GM19099 (cell line): ENCODE results near the gene RNASE4.

Source experiments
- POLR2A ChIP-seq: IDR thresholded peaks from 3 replicates; pipeline ENCODE4 v1.6.1; 2011; ENCODE audit warnings: low read depth; ENCODE audit not compliant: insufficient read length; ENCODE audit errors: extremely low read depth

Gene RNASE4

DNA sequence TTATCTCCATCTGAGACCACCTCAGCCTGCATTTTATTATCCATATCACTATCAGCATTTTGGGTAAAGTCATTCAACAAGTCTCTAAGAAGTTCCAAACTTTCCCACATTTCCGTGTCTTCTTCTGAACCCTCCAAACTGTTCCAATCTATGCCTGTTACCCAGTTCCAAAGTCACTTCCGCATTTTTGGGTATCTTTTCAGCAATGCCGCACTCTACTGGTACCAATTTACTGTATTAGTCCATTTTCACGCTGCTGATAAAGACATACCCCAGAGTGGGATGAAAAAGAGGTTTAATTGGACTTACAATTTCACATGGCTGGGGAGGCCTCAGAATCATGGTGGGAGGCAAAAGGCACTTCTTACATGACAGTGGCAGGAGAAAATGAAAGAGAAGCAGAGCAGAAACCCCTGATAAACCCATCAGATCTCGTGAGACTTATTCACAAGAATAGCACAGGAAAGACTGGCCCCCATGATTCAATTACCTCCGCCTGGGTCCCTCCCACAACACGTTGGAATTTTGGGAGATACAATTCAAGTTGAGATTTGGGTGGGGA, 17.9 kb upstream of the RNASE4 start:
- TF ChIP-seq POLR2A = peak; percentile 70

- no peak for TF ChIP-seq POLR2A
These were observed 16.4 kb upstream of the RNASE4 start for GRCh38 chr14:20667957-20668356.

GRCh38 chr14:20668969-20669368, 15.4 kb upstream of the RNASE4 start:
- TF ChIP-seq POLR2A = no peak

DNA sequence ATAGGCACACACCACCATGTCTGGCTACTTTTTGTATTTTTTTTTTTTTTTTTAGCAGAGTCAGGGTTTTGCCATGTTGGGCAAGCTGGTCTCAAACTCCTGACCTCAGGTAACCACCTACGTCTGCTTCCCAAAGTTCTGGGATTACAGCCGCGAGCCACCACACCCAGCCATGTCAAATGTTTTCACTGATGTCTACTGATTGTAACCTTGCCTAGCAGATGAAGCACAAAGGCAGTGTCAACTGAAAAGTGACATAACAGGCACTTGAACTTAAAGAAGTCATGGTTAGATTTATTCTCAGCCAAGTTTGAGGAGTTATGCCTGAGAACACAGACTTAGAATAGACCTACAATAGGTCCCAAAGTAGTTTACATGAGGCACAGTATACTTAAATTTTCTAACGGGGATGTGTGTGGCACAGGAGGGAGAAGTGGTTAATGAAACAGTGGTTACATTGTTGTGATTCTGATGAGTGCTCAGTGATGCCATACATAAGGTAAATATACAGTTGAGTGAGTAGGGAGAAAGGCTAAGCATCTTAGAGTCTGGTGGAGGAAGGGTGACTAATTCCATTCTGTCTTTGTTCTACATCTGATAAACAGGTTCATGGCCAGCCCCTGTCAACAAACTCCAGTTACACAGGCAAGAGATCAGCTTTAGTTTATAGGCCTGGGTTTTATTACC, 12.6 kb upstream of the RNASE4 start:
- TF ChIP-seq POLR2A = no peak

- TF ChIP-seq POLR2A = no peak
These were observed 8.7 kb upstream of the RNASE4 start for GRCh38 chr14:20675669-20676068.

DNA sequence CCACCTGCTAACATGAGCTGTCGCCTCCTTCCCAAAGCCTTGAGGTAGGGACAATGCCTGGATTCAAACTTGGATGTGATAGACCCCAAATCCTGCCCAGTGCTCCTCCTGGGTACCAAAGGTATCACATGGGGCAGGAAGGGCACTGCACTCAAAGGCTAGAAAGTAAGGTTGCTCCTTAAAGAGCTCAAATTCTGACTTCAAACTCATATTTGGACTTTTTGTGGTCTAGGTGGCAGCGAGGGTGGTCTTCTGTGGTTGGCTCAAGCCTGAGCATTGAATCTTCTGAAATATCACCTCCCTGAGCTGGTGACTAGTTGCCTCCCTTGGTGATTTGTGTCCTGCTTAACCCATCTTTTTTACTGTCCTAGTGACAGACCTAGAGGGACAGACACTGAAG, 8.3 kb upstream of the RNASE4 start:
- TF ChIP-seq POLR2A = no peak

GRCh38 chr14:20679907-20680306, 4.5 kb upstream of the RNASE4 start:
- TF ChIP-seq POLR2A = no peak

- TF ChIP-seq POLR2A = no peak
These were observed 4.0 kb upstream of the RNASE4 start for GRCh38 chr14:20680363-20680762.

GRCh38 chr14:20680843-20681347, 3.5 kb upstream of the RNASE4 start:
- TF ChIP-seq POLR2A = peak; percentile 50

GRCh38 chr14:20681348-20682126, 2.8 kb upstream of the RNASE4 start:
- peak; percentile 36 for TF ChIP-seq POLR2A

- no peak for TF ChIP-seq POLR2A
These were observed 2.3 kb upstream of the RNASE4 start for GRCh38 chr14:20682127-20682434.

DNA sequence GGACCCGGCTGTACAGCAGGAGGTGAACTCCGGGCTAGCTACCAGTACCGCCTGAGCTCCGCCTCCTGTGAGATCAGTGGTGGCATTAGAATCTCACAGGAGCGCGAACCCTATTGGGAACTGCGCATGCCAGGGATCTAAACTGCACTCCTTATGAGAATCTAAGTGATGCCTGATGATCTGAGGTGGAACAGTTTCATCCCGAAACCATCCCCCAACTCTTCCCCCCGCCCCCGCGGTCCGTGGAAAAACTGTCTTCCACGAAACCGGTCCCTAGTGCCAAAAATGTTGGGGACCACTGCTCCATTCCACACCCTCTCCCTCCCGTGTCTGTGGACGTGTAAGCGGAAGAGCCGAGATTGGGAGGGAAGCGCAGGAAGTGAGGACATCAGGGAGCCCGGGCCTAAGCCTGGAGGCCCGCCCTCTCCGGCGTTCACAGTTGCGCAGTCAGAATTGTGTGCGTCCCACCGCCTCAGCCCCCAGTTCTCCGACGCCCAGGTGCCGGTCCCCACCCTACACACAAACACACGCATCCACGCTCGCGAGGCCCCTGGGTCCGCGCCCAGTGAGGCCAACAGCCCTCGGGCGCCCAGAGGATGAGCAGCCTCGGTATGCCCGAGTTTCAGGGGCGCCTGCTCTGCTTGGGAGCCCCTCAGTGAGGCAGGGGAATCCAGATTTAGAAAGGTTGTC, 1.8 kb upstream of the RNASE4 start:
- TF ChIP-seq POLR2A = peak; percentile 68

GRCh38 chr14:20683125-20683890, 1.1 kb upstream of the RNASE4 start:
- no peak for TF ChIP-seq POLR2A

GRCh38 chr14:20684662-20685456, 499 bp downstream of the RNASE4 start:
- no peak for TF ChIP-seq POLR2A
